Effector CD8-positive, alpha-beta T cell (primary cell): Measurements from ENCODE around the gene AP1M1.

Experiments used
- DNase-seq: peaks from one replicate; lab custom pipeline; 2025; lab: John Stamatoyannopoulos, UW

The AP1M1 gene

GRCh38 chr19:16185123-16185767 is 12.5 kb upstream of the AP1M1 start, which contains the start of gene FAM32A:
Gene FAM32A, plus strand, starts transcription at chr19:16185410. Its CDS starts 33 bp downstream, at chr19:16185443.
- DNase-seq: peak; percentile 98

- DNase-seq: peak; percentile 23
These were observed 12.0 kb upstream of the AP1M1 start for GRCh38 chr19:16185768-16186123.

GRCh38 chr19:16188521-16188920 is 9.2 kb upstream of the AP1M1 start:
- no peak for DNase-seq

- DNase-seq: no peak
These were observed 7.5 kb upstream of the AP1M1 start for GRCh38 chr19:16190198-16190597.

GRCh38 chr19:16190736-16191135 is 7.0 kb upstream of the AP1M1 start:
- DNase-seq: no peak

GRCh38 chr19:16191216-16191908 is 6.3 kb upstream of the AP1M1 start:
- no peak for DNase-seq

GRCh38 chr19:16193466-16193865 is 4.2 kb upstream of the AP1M1 start:
- DNase-seq: no peak

- DNase-seq: no peak
These were observed 506 bp upstream of the AP1M1 start for GRCh38 chr19:16197188-16197621.

- DNase-seq: no peak
These were observed 600 bp downstream of the AP1M1 start for GRCh38 chr19:16198370-16198651.

- DNase-seq: no peak
These were observed 1.7 kb downstream of the AP1M1 start for GRCh38 chr19:16199275-16199932.

- DNase-seq: no peak
These were observed 2.6 kb downstream of the AP1M1 start for GRCh38 chr19:16200038-16201010.

GRCh38 chr19:16201011-16201391 is 3.3 kb downstream of the AP1M1 start:
- no peak for DNase-seq

GRCh38 chr19:16202320-16203255 is 4.9 kb downstream of the AP1M1 start:
- DNase-seq: no peak

- DNase-seq: no peak
These were observed 5.7 kb downstream of the AP1M1 start for GRCh38 chr19:16203256-16204004.

- DNase-seq: no peak
These were observed 6.2 kb downstream of the AP1M1 start for GRCh38 chr19:16204005-16204294.

- DNase-seq: no peak
These were observed 7.7 kb downstream of the AP1M1 start for GRCh38 chr19:16205205-16206045.

GRCh38 chr19:16206046-16206605 is 8.4 kb downstream of the AP1M1 start:
- DNase-seq: no peak

GRCh38 chr19:16206637-16207036 is 8.9 kb downstream of the AP1M1 start:
- DNase-seq: no peak

GRCh38 chr19:16207063-16207462 is 9.4 kb downstream of the AP1M1 start:
- no peak for DNase-seq
